GM18867 (cell line): ENCODE measurements around the gene KLHL25.

Experiments
- ATAC-seq: cut with Tn5 transposase; IDR thresholded peaks from one replicate; pipeline ENCODE4 v1.9.1; 2021; ENCODE audit warnings: mild to moderate bottlenecking, moderate library complexity; ENCODE audit not compliant: unreplicated experiment

KLHL25 gene

DNA sequence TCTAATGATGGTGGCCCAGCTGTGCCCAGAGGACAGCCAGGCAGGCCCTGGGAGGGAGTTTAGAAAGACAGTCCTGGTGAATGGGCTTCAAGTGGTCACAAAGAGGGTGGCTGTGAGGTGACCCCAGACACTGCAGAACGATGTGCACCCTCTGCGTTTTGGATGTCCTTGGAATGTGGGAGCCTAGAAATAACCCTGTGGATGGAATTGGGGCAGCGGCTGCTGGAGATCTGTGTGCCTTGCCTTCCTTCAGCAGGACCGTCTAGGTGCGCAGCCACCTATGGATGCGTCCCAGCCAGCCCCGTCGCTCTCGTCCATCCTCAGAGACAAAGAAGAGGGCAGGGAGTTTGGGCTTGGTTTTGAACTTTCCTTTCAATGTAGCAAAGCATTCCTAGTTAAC lies 46.5 kb downstream of the KLHL25 start:
- ATAC-seq, result no peak

DNA sequence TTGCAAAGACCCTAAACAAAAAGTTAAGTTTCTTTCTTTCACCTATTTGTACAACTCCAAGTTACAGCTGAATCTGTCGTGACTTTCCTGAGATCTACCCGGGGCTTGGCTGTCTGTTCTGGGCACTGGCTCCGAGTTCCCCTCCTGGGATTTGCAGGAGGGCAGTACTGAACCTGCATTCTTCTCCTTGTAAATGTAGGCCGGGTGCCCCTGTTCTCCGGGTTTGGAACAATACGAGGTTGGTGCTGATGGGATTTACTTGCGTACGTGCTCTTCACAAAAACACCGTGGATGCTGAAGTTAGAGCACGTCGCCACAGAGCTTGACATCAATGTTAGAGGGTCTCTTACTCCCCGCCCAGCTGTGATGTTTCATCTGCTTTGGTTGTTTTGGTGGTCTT lies 48.1 kb downstream of the KLHL25 start:
- ATAC-seq, result no peak

DNA sequence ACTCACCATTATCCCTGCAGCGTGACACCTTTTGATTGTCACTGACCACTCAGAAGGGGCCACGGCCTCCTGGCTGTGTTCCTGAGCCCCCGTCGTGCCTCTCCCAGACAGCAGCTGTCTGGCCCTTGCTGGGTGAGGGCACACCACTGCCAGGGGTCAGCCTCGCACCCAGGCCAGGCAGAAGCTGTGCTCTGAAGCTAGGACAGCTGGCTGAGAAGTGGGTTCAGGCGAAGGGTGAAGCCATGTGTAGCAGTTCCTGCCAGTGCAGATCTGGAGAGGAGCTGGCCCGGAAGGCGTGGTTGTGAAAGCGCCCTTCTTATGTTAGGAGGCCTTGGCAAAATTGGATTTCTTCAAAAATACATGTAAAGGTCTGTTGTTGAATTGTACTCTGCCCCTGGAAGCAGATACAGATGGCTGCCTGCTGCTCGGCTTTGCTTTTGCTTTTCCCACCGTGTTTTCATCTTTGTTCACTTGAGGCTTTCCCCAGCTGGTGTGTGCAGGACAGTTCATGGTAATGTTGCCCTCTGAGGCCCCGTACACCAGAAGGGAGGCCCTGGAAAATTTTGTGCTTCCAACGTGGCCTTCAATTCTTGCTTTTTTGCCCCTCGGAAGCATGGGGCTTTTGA lies 49.1 kb downstream of the KLHL25 start:
- no peak for ATAC-seq

DNA sequence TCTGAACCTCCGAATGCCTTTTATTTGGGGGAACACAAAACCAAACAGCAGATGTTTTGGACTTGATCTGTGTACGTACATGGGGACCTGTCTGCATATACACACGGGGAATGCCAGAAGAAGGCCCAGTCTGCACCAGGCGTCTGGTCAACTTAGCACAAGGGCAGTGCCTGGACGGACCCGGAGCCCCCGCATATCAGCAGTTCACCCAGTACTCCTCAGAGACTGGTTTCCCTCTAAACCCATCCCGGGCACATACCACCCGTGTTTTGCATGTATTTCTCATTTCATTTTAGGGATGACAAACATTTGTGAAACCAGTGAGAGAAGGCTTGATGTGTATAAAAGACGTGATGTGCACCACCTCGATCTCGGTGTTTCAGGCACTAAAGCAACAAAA lies 49.7 kb downstream of the KLHL25 start:
- no peak for ATAC-seq

DNA sequence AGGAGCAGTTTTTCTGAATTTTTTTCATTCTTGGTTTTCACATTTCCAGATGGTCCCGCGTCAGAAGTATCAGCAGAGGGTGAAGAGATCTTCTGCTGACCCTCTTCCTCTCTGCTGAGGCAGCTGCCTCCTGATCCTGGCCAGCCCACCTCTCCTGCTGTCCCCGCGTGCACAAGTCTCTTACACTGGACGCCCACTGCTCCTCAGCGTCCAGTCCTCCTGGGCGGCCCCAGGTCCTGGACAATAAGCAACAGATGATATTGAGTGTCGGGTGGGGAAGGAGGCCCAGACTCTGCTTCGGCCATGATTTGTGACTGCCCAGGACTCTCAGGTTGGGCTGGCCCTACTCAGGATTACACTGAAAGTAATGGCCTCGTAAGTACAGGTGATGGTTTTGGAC lies 50.1 kb downstream of the KLHL25 start:
- ATAC-seq, result no peak

DNA sequence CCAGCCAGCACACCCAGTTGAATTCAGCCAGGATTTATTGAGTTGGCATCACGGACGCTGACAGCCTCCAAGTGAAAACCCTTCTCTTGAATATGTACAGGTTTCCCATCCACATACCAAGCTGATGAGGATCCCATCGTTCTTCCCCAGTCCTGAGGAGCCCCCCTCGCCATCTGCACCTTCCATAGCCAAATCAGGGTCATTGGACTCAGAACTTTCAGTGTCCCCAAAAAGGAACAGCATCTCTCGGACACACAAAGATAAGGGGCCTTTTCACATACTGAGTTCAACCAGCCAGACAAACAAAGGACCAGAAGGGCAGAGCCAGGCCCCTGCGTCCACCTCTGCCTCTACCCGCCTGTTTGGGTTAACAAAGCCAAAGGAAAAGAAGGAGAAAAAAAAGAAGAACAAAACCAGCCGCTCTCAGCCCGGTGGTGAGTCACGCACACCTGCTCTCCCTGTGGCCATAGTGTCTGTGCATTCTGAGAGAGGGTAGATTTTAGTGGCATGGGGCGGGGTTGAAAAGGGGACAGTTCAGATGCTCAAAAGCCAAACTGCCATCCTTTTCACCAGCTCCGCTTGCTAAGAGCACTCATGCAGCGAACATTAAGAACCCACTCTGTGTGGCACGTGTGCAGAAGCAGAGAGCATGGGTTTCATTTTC lies 51.2 kb downstream of the KLHL25 start:
- ATAC-seq, result no peak

DNA sequence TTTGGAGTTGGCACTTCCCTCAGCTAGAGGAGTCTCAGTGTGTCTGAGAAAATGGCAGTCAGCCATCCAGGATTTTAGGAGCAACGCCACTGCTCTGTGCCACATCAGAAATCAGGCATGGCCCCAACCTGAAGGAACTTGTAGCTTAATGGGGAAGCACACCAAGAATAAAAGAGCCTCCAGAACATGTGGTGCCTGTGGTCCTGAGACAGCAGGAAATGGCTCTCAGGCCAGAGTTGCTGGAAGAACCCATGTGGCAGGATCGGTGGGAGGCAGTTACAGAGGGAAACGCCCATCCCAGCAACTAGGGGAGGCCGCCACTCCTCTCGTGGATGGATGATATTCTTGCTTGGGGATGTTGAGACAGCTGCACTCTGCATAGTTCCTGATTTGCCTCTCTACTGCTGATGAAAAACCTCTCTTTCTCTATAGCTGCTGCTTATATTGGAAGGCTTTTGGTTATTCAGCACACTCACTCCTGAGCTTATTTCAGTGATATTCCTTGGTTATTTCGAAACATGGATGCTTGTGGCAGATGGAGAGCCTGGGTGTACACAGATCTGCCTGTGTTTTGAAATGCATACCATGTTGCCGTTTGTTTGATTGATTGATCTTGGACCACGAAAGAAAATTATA lies 52.4 kb downstream of the KLHL25 start:
- no peak for ATAC-seq

DNA sequence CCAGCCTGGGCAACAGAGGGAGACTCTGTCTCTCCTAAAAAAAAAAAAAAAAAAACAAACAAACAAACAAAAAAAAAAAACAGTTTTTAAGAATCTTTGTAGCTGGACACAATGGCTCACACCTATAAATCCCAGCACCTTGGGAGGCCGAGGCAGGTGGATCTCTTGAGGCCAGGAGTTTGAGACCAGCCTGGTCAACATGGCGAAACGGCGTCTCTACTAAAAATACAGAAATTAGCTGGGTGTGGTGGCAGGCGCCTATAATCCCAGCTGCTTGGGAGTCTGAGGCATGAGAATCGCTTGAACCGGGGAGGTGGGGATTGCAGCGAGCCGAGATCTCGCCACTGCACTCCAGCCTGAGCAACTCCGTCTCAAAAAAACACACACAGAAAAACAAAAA lies 53.1 kb downstream of the KLHL25 start:
- ATAC-seq, result no peak

DNA sequence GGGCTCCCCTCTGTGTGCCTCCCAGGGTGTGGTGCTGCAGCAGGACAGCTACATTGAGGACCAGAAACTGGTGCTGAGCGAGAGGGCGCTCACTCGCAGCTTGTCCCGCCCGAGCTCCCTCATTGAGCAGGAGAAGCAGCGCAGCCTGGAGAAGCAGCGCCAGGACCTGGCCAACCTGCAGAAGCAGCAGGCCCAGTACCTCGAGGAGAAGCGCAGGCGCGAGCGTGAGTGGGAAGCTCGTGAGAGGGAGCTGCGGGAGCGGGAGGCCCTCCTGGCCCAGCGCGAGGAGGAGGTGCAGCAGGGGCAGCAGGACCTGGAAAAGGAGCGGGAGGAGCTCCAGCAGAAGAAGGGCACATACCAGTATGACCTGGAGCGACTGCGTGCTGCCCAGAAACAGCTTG lies 53.7 kb downstream of the KLHL25 start:
- ATAC-seq, result no peak

DNA sequence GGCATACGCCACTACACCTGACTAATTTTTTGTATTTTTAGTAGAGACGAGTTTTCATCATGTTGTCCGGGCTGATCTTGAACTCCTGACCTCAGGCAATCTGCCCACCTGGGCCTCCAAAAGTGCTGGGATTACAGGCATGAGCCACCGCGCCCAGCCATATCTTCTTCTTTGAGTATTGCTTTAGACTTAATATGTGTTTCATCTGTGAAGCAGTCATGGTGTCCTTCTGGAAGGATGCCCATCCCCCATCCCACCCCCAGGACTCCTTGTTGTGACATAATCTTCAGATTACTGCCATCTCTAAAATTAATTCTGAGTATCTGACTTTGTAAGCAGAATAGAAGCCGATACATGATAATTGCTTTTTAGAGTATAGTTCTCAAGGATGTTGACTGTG lies 57.7 kb downstream of the KLHL25 start:
- ATAC-seq, result no peak

DNA sequence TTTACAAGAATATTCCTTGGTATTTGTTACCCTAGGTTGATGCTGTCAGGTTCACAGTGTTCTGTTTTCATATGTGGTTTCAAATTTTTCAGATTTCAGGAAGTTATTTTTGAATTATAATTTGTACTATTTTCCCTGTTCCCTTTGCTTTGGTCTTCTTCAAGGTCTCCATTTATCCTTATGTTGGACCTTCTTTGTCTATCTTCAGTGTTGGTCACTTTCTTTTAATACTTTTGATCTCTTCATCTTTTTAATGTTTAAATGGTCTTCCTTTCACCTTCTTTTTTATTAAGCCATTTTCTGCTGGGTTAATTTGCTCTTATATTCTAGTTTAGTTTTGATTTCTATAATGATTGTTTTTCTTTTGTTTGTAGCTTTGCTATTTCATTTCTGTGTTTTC lies 61.3 kb downstream of the KLHL25 start:
- no peak for ATAC-seq

DNA sequence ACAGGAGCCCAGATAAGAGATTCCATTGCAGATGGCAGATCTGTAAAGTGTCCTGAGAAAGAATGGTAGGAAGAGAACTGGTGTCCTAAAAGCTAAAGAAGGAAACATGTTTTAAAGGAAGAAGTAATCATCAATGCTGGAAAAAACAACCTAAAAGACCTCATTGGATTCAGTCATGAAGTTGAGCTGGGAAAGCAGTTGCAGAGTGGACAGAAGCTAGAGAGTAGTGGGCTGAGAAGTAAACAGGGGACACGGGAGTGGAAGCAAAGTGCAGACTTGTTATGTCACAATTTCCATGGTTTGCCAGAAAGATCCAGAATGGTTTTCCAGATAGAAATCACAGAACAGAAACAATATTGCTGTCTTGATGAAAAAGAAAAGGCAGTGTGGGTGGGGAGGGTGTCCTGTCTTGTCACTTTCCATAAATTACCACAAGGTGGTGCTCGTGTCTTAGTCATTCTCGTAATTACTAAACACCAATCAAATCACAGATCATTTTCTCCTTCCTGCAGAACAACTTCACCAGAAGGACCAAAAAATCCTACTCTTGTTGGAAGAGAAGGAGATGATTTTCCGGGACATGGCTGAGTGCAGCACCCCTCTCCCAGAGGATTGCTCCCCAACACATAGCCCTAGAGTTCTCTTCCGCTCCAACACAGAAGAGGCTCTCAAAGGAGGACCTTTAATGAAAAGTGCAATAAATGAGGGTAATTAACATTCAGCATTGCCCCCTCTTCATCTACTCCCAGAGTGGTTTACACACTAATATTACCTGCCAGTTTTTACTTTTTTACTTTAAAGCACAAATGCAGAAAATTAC lies 64.5 kb downstream of the KLHL25 start:
- peak; percentile 69 for ATAC-seq

DNA sequence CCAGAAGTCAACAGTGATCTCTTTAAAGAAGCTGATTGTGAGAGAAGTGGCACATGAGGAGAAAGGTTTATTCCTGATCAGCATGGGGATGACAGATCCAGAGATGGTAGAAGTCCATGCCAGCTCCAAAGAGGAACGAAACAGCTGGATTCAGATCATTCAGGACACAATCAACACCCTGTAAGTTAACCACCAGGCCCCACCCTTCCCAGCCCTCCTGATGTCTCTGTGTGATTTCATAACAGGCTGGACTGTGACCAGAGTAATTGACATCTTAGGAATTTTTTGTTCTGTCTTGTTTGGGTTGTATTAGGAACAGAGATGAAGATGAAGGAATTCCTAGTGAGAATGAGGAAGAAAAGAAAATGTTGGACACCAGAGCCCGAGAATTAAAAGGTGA lies 67.7 kb downstream of the KLHL25 start:
- no peak for ATAC-seq

DNA sequence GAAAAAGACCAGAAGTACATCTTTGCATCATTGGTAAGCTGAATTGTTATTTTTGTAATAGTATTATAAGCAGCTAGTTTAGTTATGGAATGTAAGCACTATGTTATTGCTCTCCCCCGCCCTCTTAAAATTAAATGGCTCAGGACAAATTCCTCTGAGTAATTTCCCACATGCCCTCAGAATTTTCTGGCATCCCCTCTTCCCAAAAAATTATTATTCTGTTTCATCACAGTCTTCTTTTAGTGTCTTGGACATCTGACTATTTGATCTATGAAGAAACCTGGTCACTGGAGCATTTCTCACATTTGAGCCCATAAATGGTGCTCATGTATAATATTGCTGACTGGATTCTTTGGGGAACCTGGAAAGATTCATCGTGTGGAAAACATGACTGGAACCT lies 68.3 kb downstream of the KLHL25 start:
- ATAC-seq, result no peak

DNA sequence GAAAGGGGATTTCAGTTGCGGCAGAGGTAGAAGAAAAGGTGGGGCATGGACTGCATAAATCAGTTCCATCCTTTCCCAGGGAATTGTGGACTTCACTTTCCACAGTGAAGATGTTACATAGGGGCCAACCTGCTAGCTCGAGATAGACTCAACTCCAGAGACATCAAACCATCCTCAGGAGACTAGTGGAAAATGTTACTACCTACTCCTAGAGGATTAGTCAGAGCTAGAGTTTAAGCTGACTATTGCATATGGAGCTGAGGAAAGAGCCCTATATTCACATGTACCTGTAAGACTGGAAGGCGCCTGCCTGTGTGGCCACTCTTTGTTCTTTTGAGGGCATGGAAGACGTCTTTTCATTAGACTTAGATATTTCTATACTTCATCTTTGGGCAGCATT lies 69.2 kb downstream of the KLHL25 start:
- no peak for ATAC-seq

DNA sequence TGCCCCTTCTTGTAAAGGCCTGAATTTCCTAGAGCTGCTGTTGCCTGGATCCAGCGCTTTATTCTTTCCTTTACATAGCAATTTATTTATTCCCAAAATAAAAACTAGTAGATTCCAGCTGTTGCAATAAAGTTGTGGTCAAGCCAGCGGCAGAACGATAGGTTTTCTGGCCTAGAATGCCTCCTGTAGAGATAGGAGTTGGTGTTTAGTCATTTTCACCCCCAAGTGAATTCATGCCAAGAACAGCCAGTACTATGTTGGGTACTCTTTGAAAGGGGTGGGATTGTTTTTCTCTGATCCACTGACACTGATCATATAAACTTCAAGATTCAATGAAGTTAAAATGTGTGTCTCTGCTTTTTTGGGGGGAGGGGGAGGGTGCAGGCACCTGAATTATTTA lies 69.7 kb downstream of the KLHL25 start:
- ATAC-seq, result no peak

DNA sequence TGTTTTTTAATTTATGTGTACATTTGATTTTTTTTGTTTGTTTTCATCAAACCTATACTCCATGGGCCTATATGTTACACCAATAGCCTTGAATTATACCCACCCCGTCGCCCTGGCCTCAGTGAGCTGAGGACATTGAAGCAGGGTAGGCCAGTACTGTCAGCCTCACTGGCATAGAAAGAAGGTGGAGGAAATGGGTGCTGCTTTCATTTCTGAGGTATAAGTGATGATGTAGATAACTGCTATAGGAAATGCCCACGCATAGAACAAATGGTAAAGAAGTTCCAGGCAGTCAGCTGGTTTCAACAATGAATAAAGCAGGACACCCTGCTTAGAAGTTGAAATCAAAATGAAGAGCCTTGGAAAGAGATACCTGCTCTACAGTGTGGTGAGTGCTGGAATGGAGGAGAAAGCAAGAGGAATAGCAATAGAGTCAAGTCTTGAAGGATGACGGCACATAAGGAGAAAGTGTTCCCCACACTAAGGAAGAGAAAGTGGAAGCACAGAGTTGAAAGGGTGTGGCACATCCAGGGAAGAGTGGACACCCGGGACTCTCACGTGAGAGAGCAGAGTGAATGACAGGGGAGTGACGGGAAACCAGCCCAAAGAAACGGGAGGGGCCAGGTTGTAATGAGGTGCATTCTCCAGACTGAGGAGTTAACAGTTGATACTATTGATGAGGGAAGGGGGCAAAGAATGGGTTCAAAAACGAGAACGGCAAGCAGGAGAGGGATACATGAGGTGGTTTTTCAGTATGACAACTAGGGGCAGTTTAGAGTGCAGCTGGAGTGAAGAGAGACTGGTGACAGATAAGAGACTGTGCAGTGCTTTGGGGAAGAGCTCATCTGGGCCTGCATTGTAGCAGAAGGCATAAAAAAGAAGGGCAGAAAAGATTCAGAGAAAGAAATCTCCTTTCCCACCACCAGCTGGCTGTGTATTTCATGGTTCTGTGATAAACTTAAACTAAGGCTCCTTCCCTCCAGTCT lies 70.5 kb downstream of the KLHL25 start:
- ATAC-seq, result no peak

DNA sequence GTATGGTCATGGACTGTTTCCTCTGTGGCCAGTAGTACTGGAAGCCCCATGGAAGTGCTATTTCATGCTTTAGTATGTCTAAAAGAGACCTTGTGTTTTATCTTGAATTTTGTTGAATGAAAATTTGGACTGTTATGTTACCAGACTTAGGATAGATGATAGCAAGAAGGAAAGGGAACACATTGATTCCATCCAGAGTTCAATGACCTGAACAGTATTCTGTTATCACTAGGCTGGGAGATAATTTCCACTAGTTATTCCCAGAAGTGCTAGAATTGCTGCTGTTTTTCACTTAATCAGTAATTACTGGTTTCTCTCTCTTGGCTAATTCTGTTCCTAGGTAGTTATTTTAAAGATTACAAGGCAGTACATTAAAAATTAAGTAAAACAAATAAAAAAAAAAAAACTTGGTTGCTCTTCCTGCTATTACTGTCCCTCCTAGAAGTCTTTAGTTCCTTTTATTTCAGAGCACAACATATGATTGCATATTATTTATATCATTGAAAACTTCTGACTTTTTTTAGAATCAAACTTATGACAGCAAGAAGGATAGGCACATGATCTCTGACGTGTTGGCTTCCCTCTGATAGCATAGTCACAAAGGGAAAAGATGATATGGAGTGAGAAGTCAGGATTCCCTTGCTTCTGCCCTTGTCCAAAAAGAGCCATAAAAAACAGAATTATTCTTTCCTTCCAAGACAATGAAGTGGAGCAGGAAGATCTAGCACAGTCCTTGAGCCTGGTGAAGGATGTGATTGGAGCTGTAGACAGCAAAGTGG lies 72.2 kb downstream of the KLHL25 start:
- ATAC-seq, result no peak

DNA sequence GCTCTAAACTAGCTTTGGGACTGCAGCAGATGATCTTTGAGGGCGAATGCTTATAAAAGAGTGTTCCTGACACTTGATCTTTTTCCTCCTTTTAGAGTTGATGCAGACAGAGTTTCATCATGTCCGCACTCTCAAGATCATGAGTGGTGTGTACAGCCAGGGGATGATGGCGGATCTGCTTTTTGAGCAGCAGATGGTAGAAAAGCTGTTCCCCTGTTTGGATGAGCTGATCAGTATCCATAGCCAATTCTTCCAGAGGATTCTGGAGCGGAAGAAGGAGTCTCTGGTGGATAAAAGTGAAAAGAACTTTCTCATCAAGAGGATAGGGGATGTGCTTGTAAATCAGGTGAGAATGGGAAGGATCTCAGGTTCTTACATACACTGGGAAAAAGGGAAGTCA lies 75.7 kb downstream of the KLHL25 start:
- ATAC-seq, result no peak
